PC-3 (cell line): ENCODE measurements around the gene GAB1. TPM values are rescaled to one million over a fixed set of nuclear protein-coding genes. Genes with fewer than 3 reads are reported as not detected.
A peak's percentile ranks its signal among the peaks of the same experiment; 100 is the strongest.

Experiments used
- ATAC-seq: fragments of 200-7000 bp; cut with Tn5 transposase; 2 replicates; pipeline ENCODE4 v1.9.1; 2020; ENCODE audit warnings: mild to moderate bottlenecking, moderate library complexity
- BruUV-seq: library from RNA; stranded (reverse); fragments of 400-500 nt; replicated peaks from 2 replicates; lab custom pipeline; 2021; lab: Mats Ljungman, UMichigan
- CTCF ChIA-PET: fragments of 300-600 bp; sonication (Branson Sonifier 250); formaldehyde crosslinking; loops from one replicate; lab custom pipeline; 2022; ENCODE audit warnings: antibody characterized with exemption; lab: Charles Lee
- POLR2A ChIA-PET: fragments of 300-600 bp; sonication (Branson Sonifier 250); formaldehyde crosslinking; loops from one replicate; lab custom pipeline; 2022; ENCODE audit warnings: antibody characterized with exemption; ENCODE audit not compliant: unreplicated experiment; lab: Charles Lee
- DNase-seq: peaks from one replicate; pipeline ENCODE4 v3.0.0-alpha.2; 2015
- H2AFZ ChIP-seq: fragments of 300-600 bp; sonication (generic); 2 replicates; pipeline ENCODE4 v1.6.0; 2016; ENCODE audit warnings: antibody characterized with exemption, low read length
- H3F3A ChIP-seq: fragments of 300-600 bp; sonication (generic); one replicate; pipeline ENCODE4 v1.6.0; 2017; ENCODE audit warnings: antibody characterized with exemption, low read length, control low read depth, mild to moderate bottlenecking; ENCODE audit not compliant: unreplicated experiment
- H3K27ac ChIP-seq: fragments of 300-600 bp; sonication (generic); 2 replicates; pipeline ENCODE4 v1.5.1; 2016; ENCODE audit warnings: mild to moderate bottlenecking, low read length
- H3K27me3 ChIP-seq: fragments of 300-600 bp; sonication (generic); 2 replicates; pipeline ENCODE4 v1.6.1; 2016; ENCODE audit warnings: low read length, mixed read lengths
- H3K36me3 ChIP-seq: fragments of 300-600 bp; sonication (generic); 2 replicates; pipeline ENCODE4 v1.6.1; 2016; ENCODE audit warnings: low read depth, mixed run types, low read length, mixed read lengths
- H3K4me1 ChIP-seq: fragments of 300-600 bp; sonication (generic); 2 replicates; pipeline ENCODE4 v1.5.1; 2016; ENCODE audit warnings: low read length; ENCODE audit not compliant: insufficient read depth
- H3K4me2 ChIP-seq: fragments of 300-600 bp; sonication (generic); 2 replicates; pipeline ENCODE4 v1.6.0; 2016; ENCODE audit warnings: low read length
- H3K4me3 ChIP-seq: fragments of 300-600 bp; sonication (generic); 2 replicates; pipeline ENCODE4 v1.5.1; 2016; ENCODE audit warnings: mild to moderate bottlenecking, low read length, mixed read lengths
- H3K79me2 ChIP-seq: fragments of 300-600 bp; sonication (generic); 2 replicates; pipeline ENCODE4 v1.6.1; 2017; ENCODE audit warnings: low read length, mixed read lengths
- H3K9ac ChIP-seq: fragments of 300-600 bp; sonication (generic); 2 replicates; pipeline ENCODE4 v1.6.0; 2016; ENCODE audit warnings: mild to moderate bottlenecking, low read length
- H3K9me2 ChIP-seq: fragments of 300-600 bp; sonication (generic); replicated peaks from 2 replicates; pipeline ENCODE4 v1.6.1; 2016; ENCODE audit warnings: mixed run types, low read length, mixed read lengths
- H3K9me3 ChIP-seq: fragments of 300-600 bp; sonication (generic); 2 replicates; pipeline ENCODE4 v1.6.1; 2016; ENCODE audit warnings: low read length, mixed read lengths
- H4K20me1 ChIP-seq: fragments of 300-600 bp; sonication (generic); 2 replicates; pipeline ENCODE4 v1.6.1; 2016; ENCODE audit warnings: low read length, mixed read lengths
- EZH2 ChIP-seq: fragments of 300-600 bp; sonication (generic); IDR thresholded peaks from one replicate; pipeline ENCODE4 v1.6.1; 2017; ENCODE audit warnings: antibody characterized with exemption, mild to moderate bottlenecking, low read length; ENCODE audit not compliant: unreplicated experiment
- EZH2phosphoT487 ChIP-seq: fragments of 300-600 bp; sonication (generic); IDR thresholded peaks from 2 replicates; pipeline ENCODE4 v1.6.1; 2018; ENCODE audit warnings: mild to moderate bottlenecking, antibody characterized with exemption, low read length, borderline replicate concordance
- intact Hi-C: fragments of 100-400 bp; cut with micrococcal nuclease; formaldehyde crosslinking; loops from 2 replicates; pipeline ENCODE4 v1.9.0; 2023
- total RNA-seq: library from RNA; depleted of rRNA; stranded (reverse); fragments of >200 nt; gene quantifications from 2 replicates; pipeline ENCODE4 v1.2.3, GENCODE V29; 2014
- TF ChIP-seq, protein P1 (sequence below): fragments of 300-600 bp; sonication (generic); conservative IDR thresholded peaks from 2 replicates; pipeline ENCODE4 v1.5.1; 2017; ENCODE audit warnings: antibody characterized with exemption, low read depth, mild to moderate bottlenecking, low read length

GAB1 gene
- total RNA-seq, 1 experiment from 2014 or later, result 4.9 TPM

GRCh38 chr4:143393195-143393594 lies 56.5 kb downstream of the GAB1 start:
- ATAC-seq (no peak), DNase-seq (no peak)
- Histone ChIP-seq H4K20me1 (no peaks in the 10 kb centered on the region), H3K79me2 (no peaks in the 10 kb centered on the region), H3K27ac (no peak overlapping the region), H2AFZ (no peak overlapping the region), H3F3A (no peaks in the 10 kb centered on the region), H3K4me2 (no peak overlapping the region), H3K27me3 (no peaks in the 10 kb centered on the region), H3K9ac (no peak overlapping the region), H3K4me3 (no peak overlapping the region), H3K9me2 (no peaks in the 10 kb centered on the region), H3K9me3 (no peaks in the 10 kb centered on the region), H3K36me3 (no peaks in the 10 kb centered on the region), H3K4me1 (peaks cover 34% of the 10 kb centered on the region)
- BruUV-seq, result no TSS peak
- CTCF ChIA-PET, result no interaction called here
- POLR2A ChIA-PET, result no interaction called here
- TF ChIP-seq EZH2 (no peak), EZH2phosphoT487 (no peak)
- TF ChIP-seq, protein P1, sequence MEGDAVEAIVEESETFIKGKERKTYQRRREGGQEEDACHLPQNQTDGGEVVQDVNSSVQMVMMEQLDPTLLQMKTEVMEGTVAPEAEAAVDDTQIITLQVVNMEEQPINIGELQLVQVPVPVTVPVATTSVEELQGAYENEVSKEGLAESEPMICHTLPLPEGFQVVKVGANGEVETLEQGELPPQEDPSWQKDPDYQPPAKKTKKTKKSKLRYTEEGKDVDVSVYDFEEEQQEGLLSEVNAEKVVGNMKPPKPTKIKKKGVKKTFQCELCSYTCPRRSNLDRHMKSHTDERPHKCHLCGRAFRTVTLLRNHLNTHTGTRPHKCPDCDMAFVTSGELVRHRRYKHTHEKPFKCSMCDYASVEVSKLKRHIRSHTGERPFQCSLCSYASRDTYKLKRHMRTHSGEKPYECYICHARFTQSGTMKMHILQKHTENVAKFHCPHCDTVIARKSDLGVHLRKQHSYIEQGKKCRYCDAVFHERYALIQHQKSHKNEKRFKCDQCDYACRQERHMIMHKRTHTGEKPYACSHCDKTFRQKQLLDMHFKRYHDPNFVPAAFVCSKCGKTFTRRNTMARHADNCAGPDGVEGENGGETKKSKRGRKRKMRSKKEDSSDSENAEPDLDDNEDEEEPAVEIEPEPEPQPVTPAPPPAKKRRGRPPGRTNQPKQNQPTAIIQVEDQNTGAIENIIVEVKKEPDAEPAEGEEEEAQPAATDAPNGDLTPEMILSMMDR, result no peak
- intact Hi-C loops, result no loop called here

DNA sequence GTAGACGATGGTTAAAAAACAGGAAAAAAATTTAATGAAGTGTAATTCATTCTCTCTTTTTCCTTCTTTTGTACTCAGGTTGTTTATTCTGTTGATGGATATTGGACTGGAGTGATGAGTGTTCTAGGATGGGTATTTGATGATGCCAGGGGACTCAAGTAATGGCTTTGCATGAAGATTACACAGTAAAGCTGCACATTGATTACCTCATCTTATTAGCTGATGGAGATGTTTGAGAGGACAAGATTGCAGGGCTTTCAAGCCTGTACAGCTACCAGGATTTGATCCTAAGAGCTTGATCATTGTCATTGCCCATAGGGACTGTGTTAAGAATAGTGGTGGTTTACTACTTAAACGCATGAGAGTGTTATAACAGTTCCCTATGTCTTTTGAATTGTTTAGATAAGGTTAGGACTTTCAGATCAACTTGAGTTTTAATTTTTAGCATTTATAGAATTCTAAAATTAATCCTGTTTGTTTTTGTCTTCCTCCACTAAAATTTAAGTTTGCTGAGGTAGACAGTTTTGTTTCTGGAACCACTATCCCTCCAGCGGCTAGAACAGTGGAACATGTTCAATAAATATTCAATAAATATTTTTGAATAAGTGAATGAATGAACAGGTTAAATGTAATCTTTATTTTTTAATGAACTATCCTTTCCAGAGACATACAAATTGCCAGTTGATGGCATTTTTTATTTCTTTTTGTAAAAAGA lies 58.2 kb downstream of the GAB1 start:
- ChIA-PET CTCF (no interaction called here), POLR2A (no interaction called here)
- Histone ChIP-seq H3K4me3 (no peak overlapping the region), H3K27me3 (no peaks in the 10 kb centered on the region), H3K27ac (no peak overlapping the region), H2AFZ (no peak overlapping the region), H3K9me2 (no peaks in the 10 kb centered on the region), H3F3A (no peaks in the 10 kb centered on the region), H3K79me2 (no peaks in the 10 kb centered on the region), H3K4me2 (no peak overlapping the region), H3K9me3 (no peaks in the 10 kb centered on the region), H3K9ac (no peak overlapping the region), H3K36me3 (no peaks in the 10 kb centered on the region), H4K20me1 (no peaks in the 10 kb centered on the region), H3K4me1 (peaks cover 20% of the 10 kb centered on the region)
- DNase-seq (no peak), ATAC-seq (no peak)
- TF ChIP-seq EZH2phosphoT487, result no peak
- no TSS peak for BruUV-seq
- intact Hi-C loops, result no loop called here

- H3K4me3 ChIP-seq, result no peak overlapping the region
- no TSS peak for BruUV-seq
- no peaks in the 10 kb centered on the region for H3K9me2 ChIP-seq
- DNase-seq, result peak; percentile 14
- peaks cover 16% of the 10 kb centered on the region for H3K4me1 ChIP-seq
- no peaks in the 10 kb centered on the region for H3K27me3 ChIP-seq
- H3F3A ChIP-seq, result no peaks in the 10 kb centered on the region
- no peak overlapping the region for H2AFZ ChIP-seq
- peak overlapping the region; percentile 13 for H3K27ac ChIP-seq
- CTCF ChIA-PET, result interaction anchor here (0.6 to 0.7 kb wide), 2 partner anchors 21 to 172 kb away, joined by 3 to 4 read pairs; no protein-coding TSS in a partner anchor
- TF ChIP-seq, protein P1, result peak; percentile 48
- TF ChIP-seq EZH2 (no peak), EZH2phosphoT487 (no peak)
- no peaks in the 10 kb centered on the region for H3K9me3 ChIP-seq
- H3K36me3 ChIP-seq, result no peaks in the 10 kb centered on the region
- POLR2A ChIA-PET, result interaction anchor here (0.6 to 1.0 kb wide), 2 partner anchors 60 to 487 kb away, joined by 3 to 4 read pairs; partner anchors contain the start of gene GAB1
- peak; percentile 45 for ATAC-seq
- no peaks in the 10 kb centered on the region for H3K79me2 ChIP-seq
- H3K4me2 ChIP-seq, result peak overlapping the region; percentile 21; the same call in 1 of the 2 replicates
- H4K20me1 ChIP-seq, result no peaks in the 10 kb centered on the region
- H3K9ac ChIP-seq, result no peak overlapping the region
- intact Hi-C loops, result loop anchor here (1.0 to 2.0 kb wide), 2 partner anchors 7 to 44 kb away; no protein-coding TSS in a partner anchor
Measured at GRCh38 chr4:143396695-143397094, 60.0 kb downstream of the GAB1 start.
